K562 (cell line): Measurements from ENCODE around the gene UTP14C. TPM values are rescaled to one million over a fixed set of nuclear protein-coding genes. Genes with fewer than 3 reads are reported as not detected.
A peak's percentile ranks its signal among the peaks of the same experiment; 100 is the strongest.

Experiments
- ASH1L ChIP-seq: fragments of 450-650 bp; IDR thresholded peaks from 2 replicates; pipeline ENCODE4 v1.6.1; 2018; ENCODE audit warnings: borderline replicate concordance, mild to moderate bottlenecking, low read depth; ENCODE audit not compliant: partially characterized antibody
- CBFA2T2 ChIP-seq: fragments of 450-650 bp; conservative IDR thresholded peaks from 2 replicates; pipeline ENCODE4 v1.6.1; 2017; ENCODE audit warnings: mild to moderate bottlenecking
- EHMT2 ChIP-seq: fragments of 450-650 bp; IDR thresholded peaks from 2 replicates; pipeline ENCODE4 v1.6.1; 2018; ENCODE audit warnings: antibody characterized with exemption
- HDAC2 ChIP-seq: fragments of 450-650 bp; IDR thresholded peaks from 2 replicates; pipeline ENCODE4 v1.6.1; 2016; ENCODE audit warnings: mild to moderate bottlenecking
- L3MBTL2 ChIP-seq: fragments of 450-650 bp; IDR thresholded peaks from 2 replicates; pipeline ENCODE4 v1.6.1; 2016; ENCODE audit warnings: mild to moderate bottlenecking, moderate library complexity
- NFATC3 ChIP-seq: fragments of 450-650 bp; IDR thresholded peaks from 2 replicates; pipeline ENCODE4 v1.6.1; 2017; ENCODE audit warnings: mild to moderate bottlenecking
- POLR2B ChIP-seq: fragments of 450-650 bp; IDR thresholded peaks from 2 replicates; pipeline ENCODE4 v1.6.1; 2018; ENCODE audit warnings: low read depth; ENCODE audit not compliant: partially characterized antibody
- SMARCA4 ChIP-seq: fragments of 450-650 bp; IDR thresholded peaks from 2 replicates; pipeline ENCODE4 v1.6.1; 2016
- TAF1 ChIP-seq: IDR thresholded peaks from 2 replicates; pipeline ENCODE4 v1.6.1; 2011; ENCODE audit warnings: mild to moderate bottlenecking, low read length, moderate library complexity; ENCODE audit not compliant: insufficient read depth, control insufficient read depth, severe bottlenecking; ENCODE audit errors: extremely low read depth
- ZNF133 ChIP-seq: fragments of 250-450 bp; sonication (Bioruptor Pico); IDR thresholded peaks from 2 replicates; pipeline ENCODE4 v1.4.0; 2020; ENCODE audit warnings: mild to moderate bottlenecking
- polyA plus RNA-seq, 8 experiments: library from polyadenylated mRNA; depleted of rRNA in 4 of 8; stranded (reverse) in 5 of 8; unstranded in 3 of 8; fragments of >200 nt; fragmentation: Nextera tagmentation in 2 of 8; fragmentation: Illumina TruSeq in 1 of 8; extraction: Ambion mirVana in 2 of 8; extraction: Trizol in 1 of 8; gene quantifications; 2 replicates each; pipeline versions ENCODE4 v1.2.1 to v1.2.3, GENCODE V29; 2011 to 2014; ENCODE audit warnings: inconsistent platforms in 1 of 8, missing spikeins in 1 of 8
- total RNA-seq, 7 experiments: library from RNA; depleted of rRNA in 6 of 7; stranded (reverse); fragments of >200 nt in 6 of 7; fragmentation: Illumina TruSeq in 2 of 7; extraction: Trizol in 2 of 7; gene quantifications; 2 replicates each; pipeline versions ENCODE4 v1.2.1 to v1.2.3, GENCODE V29; 2011 to 2021; ENCODE audit warnings: low replicate concordance in 1 of 7
- TF ChIP-seq, protein P1 (sequence below): fragments of 450-650 bp; formaldehyde crosslinking; IDR thresholded peaks from 2 replicates; pipeline ENCODE4 v1.4.0; 2022; ENCODE audit warnings: missing genetic modification characterization
- TF ChIP-seq, protein P2 (sequence below): fragments of 450-650 bp; IDR thresholded peaks from 2 replicates; pipeline ENCODE4 v1.6.1; 2016; ENCODE audit warnings: mild to moderate bottlenecking, moderate library complexity

UTP14C gene
- total and polyA plus RNA-seq, 9 of the 15 experiments (the other 6 are each of a cell fraction or from before 2014, with no cell fraction given) = 3.4 to 10.3 (median 6.0) TPM

DNA sequence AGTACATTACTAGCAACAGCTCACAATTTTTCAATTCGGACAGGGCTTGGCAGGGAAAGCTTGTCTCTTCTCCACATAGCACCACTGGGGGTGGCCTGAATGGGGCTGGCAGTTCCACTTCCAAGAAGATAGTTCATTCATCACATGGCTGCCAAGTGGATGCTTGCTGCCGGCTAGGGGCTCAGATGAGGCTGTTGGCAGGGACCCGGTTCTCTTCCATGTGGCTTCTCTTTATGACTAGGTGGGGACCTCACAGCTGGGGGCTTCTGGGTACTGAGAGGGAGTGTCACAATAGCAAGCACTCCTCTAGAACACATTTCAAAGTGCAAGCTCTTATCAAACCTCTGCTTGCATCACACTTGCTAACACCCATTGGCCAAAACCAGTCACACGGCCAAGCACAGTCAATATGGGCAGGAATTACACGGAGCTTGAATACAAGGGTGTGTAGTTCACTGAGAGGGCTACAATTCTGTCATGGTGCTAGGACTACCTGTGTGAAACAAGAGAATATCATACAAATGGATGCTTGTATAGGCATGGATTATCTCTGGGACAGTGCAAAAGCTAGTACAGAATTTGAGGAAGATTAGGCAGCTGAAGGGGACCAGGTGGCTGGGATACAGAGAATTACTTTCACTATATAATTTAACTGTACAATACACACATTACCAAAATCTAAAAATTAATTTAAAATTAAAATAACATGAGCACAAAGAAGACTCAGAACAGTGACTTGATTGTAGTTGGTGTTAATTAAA is 45.5 kb upstream of the UTP14C start (continued):
- TF ChIP-seq POLR2B (peak; percentile 20), HDAC2 (peak; percentile 30; the same call in 1 of the 2 replicates), NFATC3 (no peak), SMARCA4 (0 out of 2 replicates have a peak, but pooled peaks have one; percentile 18), TAF1 (peak; percentile 15), CBFA2T2 (peak; percentile 31; the same call in 1 of the 2 replicates), L3MBTL2 (peak; percentile 61), ASH1L (no peak), ZNF133 (CRISPR knock-in tag) (no peak), EHMT2 (0 out of 2 replicates have a peak, but pooled peaks have one; percentile 23)
- TF ChIP-seq, protein P1, sequence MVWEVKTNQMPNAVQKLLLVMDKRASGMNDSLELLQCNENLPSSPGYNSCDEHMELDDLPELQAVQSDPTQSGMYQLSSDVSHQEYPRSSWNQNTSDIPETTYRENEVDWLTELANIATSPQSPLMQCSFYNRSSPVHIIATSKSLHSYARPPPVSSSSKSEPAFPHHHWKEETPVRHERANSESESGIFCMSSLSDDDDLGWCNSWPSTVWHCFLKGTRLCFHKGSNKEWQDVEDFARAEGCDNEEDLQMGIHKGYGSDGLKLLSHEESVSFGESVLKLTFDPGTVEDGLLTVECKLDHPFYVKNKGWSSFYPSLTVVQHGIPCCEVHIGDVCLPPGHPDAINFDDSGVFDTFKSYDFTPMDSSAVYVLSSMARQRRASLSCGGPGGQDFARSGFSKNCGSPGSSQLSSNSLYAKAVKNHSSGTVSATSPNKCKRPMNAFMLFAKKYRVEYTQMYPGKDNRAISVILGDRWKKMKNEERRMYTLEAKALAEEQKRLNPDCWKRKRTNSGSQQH = no peak
- TF ChIP-seq, protein P2, sequence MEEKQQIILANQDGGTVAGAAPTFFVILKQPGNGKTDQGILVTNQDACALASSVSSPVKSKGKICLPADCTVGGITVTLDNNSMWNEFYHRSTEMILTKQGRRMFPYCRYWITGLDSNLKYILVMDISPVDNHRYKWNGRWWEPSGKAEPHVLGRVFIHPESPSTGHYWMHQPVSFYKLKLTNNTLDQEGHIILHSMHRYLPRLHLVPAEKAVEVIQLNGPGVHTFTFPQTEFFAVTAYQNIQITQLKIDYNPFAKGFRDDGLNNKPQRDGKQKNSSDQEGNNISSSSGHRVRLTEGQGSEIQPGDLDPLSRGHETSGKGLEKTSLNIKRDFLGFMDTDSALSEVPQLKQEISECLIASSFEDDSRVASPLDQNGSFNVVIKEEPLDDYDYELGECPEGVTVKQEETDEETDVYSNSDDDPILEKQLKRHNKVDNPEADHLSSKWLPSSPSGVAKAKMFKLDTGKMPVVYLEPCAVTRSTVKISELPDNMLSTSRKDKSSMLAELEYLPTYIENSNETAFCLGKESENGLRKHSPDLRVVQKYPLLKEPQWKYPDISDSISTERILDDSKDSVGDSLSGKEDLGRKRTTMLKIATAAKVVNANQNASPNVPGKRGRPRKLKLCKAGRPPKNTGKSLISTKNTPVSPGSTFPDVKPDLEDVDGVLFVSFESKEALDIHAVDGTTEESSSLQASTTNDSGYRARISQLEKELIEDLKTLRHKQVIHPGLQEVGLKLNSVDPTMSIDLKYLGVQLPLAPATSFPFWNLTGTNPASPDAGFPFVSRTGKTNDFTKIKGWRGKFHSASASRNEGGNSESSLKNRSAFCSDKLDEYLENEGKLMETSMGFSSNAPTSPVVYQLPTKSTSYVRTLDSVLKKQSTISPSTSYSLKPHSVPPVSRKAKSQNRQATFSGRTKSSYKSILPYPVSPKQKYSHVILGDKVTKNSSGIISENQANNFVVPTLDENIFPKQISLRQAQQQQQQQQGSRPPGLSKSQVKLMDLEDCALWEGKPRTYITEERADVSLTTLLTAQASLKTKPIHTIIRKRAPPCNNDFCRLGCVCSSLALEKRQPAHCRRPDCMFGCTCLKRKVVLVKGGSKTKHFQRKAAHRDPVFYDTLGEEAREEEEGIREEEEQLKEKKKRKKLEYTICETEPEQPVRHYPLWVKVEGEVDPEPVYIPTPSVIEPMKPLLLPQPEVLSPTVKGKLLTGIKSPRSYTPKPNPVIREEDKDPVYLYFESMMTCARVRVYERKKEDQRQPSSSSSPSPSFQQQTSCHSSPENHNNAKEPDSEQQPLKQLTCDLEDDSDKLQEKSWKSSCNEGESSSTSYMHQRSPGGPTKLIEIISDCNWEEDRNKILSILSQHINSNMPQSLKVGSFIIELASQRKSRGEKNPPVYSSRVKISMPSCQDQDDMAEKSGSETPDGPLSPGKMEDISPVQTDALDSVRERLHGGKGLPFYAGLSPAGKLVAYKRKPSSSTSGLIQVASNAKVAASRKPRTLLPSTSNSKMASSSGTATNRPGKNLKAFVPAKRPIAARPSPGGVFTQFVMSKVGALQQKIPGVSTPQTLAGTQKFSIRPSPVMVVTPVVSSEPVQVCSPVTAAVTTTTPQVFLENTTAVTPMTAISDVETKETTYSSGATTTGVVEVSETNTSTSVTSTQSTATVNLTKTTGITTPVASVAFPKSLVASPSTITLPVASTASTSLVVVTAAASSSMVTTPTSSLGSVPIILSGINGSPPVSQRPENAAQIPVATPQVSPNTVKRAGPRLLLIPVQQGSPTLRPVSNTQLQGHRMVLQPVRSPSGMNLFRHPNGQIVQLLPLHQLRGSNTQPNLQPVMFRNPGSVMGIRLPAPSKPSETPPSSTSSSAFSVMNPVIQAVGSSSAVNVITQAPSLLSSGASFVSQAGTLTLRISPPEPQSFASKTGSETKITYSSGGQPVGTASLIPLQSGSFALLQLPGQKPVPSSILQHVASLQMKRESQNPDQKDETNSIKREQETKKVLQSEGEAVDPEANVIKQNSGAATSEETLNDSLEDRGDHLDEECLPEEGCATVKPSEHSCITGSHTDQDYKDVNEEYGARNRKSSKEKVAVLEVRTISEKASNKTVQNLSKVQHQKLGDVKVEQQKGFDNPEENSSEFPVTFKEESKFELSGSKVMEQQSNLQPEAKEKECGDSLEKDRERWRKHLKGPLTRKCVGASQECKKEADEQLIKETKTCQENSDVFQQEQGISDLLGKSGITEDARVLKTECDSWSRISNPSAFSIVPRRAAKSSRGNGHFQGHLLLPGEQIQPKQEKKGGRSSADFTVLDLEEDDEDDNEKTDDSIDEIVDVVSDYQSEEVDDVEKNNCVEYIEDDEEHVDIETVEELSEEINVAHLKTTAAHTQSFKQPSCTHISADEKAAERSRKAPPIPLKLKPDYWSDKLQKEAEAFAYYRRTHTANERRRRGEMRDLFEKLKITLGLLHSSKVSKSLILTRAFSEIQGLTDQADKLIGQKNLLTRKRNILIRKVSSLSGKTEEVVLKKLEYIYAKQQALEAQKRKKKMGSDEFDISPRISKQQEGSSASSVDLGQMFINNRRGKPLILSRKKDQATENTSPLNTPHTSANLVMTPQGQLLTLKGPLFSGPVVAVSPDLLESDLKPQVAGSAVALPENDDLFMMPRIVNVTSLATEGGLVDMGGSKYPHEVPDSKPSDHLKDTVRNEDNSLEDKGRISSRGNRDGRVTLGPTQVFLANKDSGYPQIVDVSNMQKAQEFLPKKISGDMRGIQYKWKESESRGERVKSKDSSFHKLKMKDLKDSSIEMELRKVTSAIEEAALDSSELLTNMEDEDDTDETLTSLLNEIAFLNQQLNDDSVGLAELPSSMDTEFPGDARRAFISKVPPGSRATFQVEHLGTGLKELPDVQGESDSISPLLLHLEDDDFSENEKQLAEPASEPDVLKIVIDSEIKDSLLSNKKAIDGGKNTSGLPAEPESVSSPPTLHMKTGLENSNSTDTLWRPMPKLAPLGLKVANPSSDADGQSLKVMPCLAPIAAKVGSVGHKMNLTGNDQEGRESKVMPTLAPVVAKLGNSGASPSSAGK = peak; percentile 71
